ENCODE measurements around the gene CILP2. TPM values are rescaled to one million over a fixed set of nuclear protein-coding genes. Genes with fewer than 3 reads are reported as not detected.

CILP2 gene
- total RNA-seq, 1 donor from 2014 or later, result 0.12 TPM

DNA sequence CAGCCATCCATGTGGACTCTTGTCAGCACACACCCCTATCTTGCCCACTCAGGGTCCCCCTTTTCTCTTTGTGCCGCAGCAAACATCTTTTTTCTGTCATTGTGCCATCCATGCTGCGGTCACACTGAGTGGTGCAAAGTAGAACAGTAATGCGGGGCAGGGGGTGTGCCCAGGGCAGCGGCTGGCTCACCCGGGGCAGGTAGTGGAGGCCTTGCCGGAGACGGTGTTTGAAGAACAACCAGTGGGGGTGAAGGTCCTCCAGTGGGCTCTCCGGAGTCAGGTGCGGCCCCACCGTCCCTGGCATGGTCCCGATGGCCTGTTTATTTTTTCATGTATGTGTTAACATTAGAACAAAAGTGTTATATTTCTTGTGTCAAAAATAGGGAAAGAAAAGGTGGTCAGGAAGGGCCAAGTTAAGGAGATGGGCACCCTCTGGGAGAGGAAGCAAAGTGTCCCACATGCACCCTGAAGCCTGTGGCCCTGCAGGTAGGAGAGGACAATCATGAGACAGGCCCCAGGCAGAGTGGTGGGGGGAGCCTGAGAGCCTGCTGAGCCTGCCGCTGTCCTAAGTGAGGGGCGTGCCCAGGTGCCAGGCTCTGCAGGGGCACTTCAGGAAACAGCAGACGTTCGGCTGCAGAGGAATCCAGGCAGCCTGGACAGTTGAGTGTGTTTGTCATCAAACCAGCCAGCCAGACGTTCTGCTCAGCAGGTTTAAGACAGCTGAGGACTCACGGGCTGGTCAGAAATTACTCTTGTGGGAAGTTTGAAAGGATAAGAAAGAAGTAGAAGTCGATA is 35.1 kb upstream of the CILP2 start:
- no peaks in the 10 kb centered on the region for H3K9me3 ChIP-seq
- TF ChIP-seq, protein P1, sequence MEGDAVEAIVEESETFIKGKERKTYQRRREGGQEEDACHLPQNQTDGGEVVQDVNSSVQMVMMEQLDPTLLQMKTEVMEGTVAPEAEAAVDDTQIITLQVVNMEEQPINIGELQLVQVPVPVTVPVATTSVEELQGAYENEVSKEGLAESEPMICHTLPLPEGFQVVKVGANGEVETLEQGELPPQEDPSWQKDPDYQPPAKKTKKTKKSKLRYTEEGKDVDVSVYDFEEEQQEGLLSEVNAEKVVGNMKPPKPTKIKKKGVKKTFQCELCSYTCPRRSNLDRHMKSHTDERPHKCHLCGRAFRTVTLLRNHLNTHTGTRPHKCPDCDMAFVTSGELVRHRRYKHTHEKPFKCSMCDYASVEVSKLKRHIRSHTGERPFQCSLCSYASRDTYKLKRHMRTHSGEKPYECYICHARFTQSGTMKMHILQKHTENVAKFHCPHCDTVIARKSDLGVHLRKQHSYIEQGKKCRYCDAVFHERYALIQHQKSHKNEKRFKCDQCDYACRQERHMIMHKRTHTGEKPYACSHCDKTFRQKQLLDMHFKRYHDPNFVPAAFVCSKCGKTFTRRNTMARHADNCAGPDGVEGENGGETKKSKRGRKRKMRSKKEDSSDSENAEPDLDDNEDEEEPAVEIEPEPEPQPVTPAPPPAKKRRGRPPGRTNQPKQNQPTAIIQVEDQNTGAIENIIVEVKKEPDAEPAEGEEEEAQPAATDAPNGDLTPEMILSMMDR (IDR thresholded peaks at IDR 0.05), result no peak
- H3K27me3 ChIP-seq (ENCODE audit: low read depth), result no peaks in the 10 kb centered on the region
- DNase-seq (peak; percentile 64), ATAC-seq (peak; percentile 80 to 81)
- no peak overlapping the region for H3K4me3 ChIP-seq
- intact Hi-C loops (cut with DNase I), result no loop called here
- no peak overlapping the region for H3K27ac ChIP-seq
- no peaks in the 10 kb centered on the region for H3K4me1 ChIP-seq
- peaks cover 99% of the 10 kb centered on the region for H3K36me3 ChIP-seq

DNA sequence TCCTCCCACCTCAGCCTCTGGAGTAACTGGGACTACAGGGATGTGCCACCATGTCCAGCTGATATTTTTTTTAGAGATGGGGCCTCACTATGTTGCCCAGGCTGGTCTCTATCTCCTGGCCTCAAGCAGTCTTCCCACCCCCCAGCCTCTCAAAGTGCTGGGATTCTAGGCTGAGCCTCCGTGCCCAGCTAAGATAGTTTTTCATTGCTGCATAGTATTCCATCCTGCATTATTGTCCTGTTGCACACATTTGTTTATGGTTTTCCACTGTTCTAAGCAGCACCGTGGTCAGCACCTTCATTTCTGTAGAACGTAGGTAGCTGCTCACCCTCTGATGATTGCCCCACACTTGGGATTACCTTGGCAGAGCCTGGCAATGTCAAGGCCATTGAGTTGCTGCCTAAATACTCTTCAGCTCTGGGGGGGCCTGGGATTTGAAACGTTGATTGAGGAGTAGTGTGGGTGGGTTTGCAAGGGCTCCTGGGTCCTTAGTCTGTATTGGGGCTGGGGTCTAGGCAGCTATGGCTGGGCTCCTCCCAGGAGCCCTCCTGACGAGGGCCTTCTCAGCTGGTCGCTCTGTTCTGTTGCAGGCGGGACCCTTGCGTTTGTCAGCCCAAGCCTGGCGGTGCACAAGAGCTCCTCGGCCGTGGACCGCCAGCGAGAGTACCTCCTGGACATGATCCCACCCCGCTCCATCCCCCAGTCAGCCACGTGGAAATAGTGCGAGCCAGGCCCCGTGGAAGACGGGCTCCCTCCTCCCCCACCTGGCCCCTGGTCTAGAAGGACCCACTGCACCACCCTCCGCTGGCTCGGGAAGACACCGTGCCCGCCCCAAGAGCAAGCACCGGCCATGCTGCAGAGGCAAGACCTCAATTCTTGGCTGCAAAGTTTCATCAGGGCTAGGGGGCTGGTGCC is 33.1 kb upstream of the CILP2 start:
- intact Hi-C loops (cut with DNase I), result no loop called here
- peaks cover 86% of the 10 kb centered on the region for H3K36me3 ChIP-seq

DNA sequence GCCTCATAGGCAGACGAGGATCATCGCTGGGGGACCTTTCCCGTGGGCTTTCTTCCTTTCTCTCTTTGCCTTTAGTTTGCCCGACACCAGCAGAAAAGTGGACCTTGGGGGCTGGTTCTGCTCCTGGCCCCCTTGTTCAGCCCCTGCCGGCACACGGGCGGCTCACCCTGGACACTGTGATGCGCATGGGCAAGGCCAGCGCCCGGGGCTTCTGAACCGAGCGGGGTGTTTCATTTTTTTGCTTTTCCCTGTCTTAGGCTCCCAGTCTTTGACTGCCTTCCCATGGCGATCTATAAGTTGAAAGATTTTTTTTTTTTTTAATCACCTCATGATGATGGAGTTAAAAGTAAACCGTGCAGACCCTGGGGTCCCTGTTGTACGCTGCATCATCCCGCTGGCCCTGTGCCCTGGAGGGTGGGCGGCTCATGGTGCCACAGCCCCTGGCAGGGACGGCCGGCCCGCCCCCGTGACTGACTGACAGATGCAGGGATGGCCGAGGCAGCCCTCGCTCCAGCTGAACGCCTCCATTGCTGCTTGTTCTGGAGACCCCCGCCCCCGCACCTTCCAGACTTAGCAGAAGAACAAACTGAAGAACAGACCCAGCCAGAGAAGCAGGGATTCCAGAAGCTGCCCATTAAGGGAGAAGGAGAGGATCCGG is 32.3 kb upstream of the CILP2 start:
- no peaks in the 10 kb centered on the region for H3K27me3 ChIP-seq (ENCODE audit: low read depth)
- H3K4me1 ChIP-seq, result no peaks in the 10 kb centered on the region
- intact Hi-C loops (cut with DNase I), result no loop called here
- ATAC-seq, result no peak
- DNase-seq, result no peak
- no peak overlapping the region for H3K4me3 ChIP-seq
- no peak overlapping the region for H3K27ac ChIP-seq
- no peaks in the 10 kb centered on the region for H3K9me3 ChIP-seq
- TF ChIP-seq, protein P1 (IDR thresholded peaks at IDR 0.05), result no peak
- peaks cover 78% of the 10 kb centered on the region for H3K36me3 ChIP-seq

More for the DNA sequence above, 33.1 kb upstream of the CILP2 start:
- H3K4me3 ChIP-seq, result no peak overlapping the region
- no peaks in the 10 kb centered on the region for H3K27me3 ChIP-seq (ENCODE audit: low read depth)
- DNase-seq, result no peak
- TF ChIP-seq, protein P1 (IDR thresholded peaks at IDR 0.05), result no peak
- no peaks in the 10 kb centered on the region for H3K9me3 ChIP-seq
- no peaks in the 10 kb centered on the region for H3K4me1 ChIP-seq
- no peak overlapping the region for H3K27ac ChIP-seq
- ATAC-seq, result no peak

DNA sequence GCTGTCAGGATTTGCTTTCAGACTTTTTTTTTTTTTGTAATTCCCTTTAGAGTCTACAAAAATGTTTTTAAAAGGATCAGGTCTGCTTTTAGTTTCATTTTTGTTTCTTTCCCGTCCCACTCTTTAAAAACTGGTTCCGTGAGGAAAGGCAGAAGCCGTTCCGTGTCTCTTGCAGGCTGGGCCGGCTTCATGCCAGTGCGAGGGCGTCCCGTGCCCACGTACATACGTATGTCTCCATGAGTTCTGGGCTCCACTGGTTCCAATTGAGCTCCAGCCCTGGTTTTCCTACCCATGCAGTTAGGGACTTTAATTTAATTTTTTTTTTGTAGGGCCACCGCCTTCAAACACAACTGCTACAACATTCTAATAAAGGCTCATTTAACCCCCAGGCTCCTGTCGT is 31.5 kb upstream of the CILP2 start:
- Histone ChIP-seq H3K27ac (no peak overlapping the region), H3K27me3 (ENCODE audit: low read depth) (no peaks in the 10 kb centered on the region), H3K4me1 (no peaks in the 10 kb centered on the region), H3K36me3 (peaks cover 70% of the 10 kb centered on the region), H3K4me3 (no peak overlapping the region), H3K9me3 (no peaks in the 10 kb centered on the region)
- DNase-seq (no peak), ATAC-seq (no peak)
- TF ChIP-seq, protein P1 (IDR thresholded peaks at IDR 0.05), result no peak
- intact Hi-C loops (cut with DNase I), result no loop called here

DNA sequence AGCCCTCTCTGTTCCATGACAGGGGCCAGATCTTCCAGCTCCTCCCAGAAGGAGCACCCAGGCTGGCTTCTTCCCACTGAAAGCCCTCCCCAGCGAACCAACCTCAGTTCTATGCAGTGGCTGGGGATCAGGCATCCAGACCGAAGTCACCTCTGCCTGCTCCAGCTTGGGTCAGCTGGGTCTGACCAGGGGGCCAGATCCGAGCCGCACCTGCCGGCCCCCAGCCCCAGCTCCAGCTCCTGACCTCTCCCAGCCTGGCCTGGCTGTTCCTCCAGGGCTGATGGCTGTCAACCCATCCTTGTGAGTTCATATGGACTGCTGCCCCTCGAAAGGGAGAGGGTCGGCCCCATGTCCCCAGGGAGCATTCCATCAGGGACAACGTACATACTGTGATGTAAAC is 30.7 kb upstream of the CILP2 start:
- no peaks in the 10 kb centered on the region for H3K9me3 ChIP-seq
- H3K4me1 ChIP-seq, result no peaks in the 10 kb centered on the region
- H3K27me3 ChIP-seq (ENCODE audit: low read depth), result no peaks in the 10 kb centered on the region
- TF ChIP-seq, protein P1 (IDR thresholded peaks at IDR 0.05), result no peak
- H3K4me3 ChIP-seq, result no peak overlapping the region
- H3K36me3 ChIP-seq, result peaks cover 63% of the 10 kb centered on the region
- H3K27ac ChIP-seq, result no peak overlapping the region
- DNase-seq (no peak), ATAC-seq (no peak)
- intact Hi-C loops (cut with DNase I), result no loop called here

All from lower lobe of right lung (tissue), 2 donors.